Loucy (cell line): ENCODE measurements around the gene THY1.

ENCODE experiments used
- H2AFZ ChIP-seq: fragments of 200-600 bp; sonication (generic); 2 replicates; pipeline ENCODE4 v1.6.0; 2016; ENCODE audit warnings: antibody characterized with exemption, mild to moderate bottlenecking, low read length, moderate library complexity
- H3F3A ChIP-seq: fragments of 200-600 bp; 2 replicates; pipeline ENCODE4 v1.6.0; 2016; ENCODE audit warnings: antibody characterized with exemption, low read depth, mild to moderate bottlenecking
- H3K27me3 ChIP-seq: fragments of 200-600 bp; sonication (generic); 2 replicates; pipeline ENCODE4 v1.6.1; 2014; ENCODE audit warnings: low read length, mild to moderate bottlenecking; ENCODE audit not compliant: insufficient read depth, poor library complexity, severe bottlenecking
- H3K36me3 ChIP-seq: fragments of 200-600 bp; sonication (generic); 2 replicates; pipeline ENCODE4 v1.6.1; 2016; ENCODE audit warnings: low read length; ENCODE audit not compliant: insufficient read depth
- H3K4me1 ChIP-seq: fragments of 200-600 bp; sonication (generic); 2 replicates; pipeline ENCODE4 v1.5.1; 2014; ENCODE audit warnings: low read length, mild to moderate bottlenecking; ENCODE audit not compliant: insufficient read depth, poor library complexity, severe bottlenecking
- H3K4me2 ChIP-seq: fragments of 200-600 bp; sonication (generic); 2 replicates; pipeline ENCODE4 v1.6.0; 2014; ENCODE audit warnings: antibody characterized with exemption, low read length, low read depth, mild to moderate bottlenecking; ENCODE audit not compliant: poor library complexity, severe bottlenecking
- H3K4me3 ChIP-seq: fragments of 200-600 bp; sonication (generic); 2 replicates; pipeline ENCODE4 v1.5.1; 2014; ENCODE audit warnings: low read length, mild to moderate bottlenecking, mixed read lengths; ENCODE audit not compliant: poor library complexity, severe bottlenecking
- H3K79me2 ChIP-seq: fragments of 200-600 bp; sonication (generic); 2 replicates; pipeline ENCODE4 v1.6.1; 2014; ENCODE audit warnings: low read length; ENCODE audit not compliant: insufficient read depth
- H3K9ac ChIP-seq: fragments of 200-600 bp; sonication (generic); 2 replicates; pipeline ENCODE4 v1.6.0; 2014; ENCODE audit warnings: mild to moderate bottlenecking, low read depth, low read length, moderate library complexity; ENCODE audit not compliant: poor library complexity, severe bottlenecking
- H3K9me2 ChIP-seq: fragments of 200-600 bp; sonication (generic); replicated peaks from 2 replicates; pipeline ENCODE4 v1.6.1; 2016; ENCODE audit warnings: low read depth, low read length, mixed read lengths
- H3K9me3 ChIP-seq: fragments of 200-600 bp; sonication (generic); 2 replicates; pipeline ENCODE4 v1.6.1; 2014; ENCODE audit warnings: mild to moderate bottlenecking, antibody characterized with exemption, low read length, low read depth; ENCODE audit not compliant: insufficient read depth
- H4K20me1 ChIP-seq: fragments of 200-600 bp; sonication (generic); 2 replicates; pipeline ENCODE4 v1.6.0; 2014; ENCODE audit warnings: antibody characterized with exemption, low read length, mild to moderate bottlenecking; ENCODE audit not compliant: insufficient read depth, poor library complexity, severe bottlenecking
- EZH2phosphoT487 ChIP-seq: fragments of 200-600 bp; IDR thresholded peaks from 2 replicates; pipeline ENCODE4 v1.6.1; 2018; ENCODE audit warnings: antibody characterized with exemption, mild to moderate bottlenecking, moderate library complexity, borderline replicate concordance
- TF ChIP-seq, protein P1 (sequence below): fragments of 200-600 bp; sonication (generic); conservative IDR thresholded peaks from 2 replicates; pipeline ENCODE4 v1.5.1; 2014; ENCODE audit warnings: mild to moderate bottlenecking, antibody characterized with exemption, low read length

Gene THY1

DNA sequence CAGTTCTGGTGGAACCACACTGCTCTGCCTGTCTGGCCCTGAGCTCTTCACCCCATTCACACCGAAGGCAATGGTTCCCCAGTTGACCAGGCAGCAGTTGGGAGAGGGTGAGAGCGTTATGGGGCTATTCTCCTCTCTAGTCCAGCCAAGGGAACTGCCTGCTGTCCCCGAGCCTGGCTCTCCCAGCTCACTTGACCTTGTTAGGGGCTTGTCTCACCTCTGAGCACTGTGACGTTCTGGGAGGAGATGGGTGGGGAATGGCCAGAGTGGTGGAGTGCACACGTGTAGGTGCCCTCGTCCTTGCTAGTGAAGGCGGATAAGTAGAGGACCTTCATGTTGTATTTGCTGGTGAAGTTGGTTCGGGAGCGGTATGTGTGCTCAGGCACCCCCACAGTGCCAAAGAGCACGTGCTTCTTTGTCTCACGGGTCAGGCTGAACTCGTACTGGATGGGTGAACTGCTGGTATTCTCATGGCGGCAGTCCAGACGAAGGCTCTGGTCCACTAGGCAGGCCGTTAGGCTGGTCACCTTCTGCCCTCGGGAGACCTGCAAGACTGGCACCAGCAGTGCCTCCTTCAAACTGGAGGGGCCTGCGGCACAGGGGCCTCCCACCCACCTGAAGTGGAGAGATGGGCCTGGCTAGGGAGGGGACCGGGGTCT lies 3.0 kb downstream of the THY1 start:
- Histone ChIP-seq H3K9me2 (no peaks in the 10 kb centered on the region), H2AFZ (no peak overlapping the region), H3F3A (no peaks in the 10 kb centered on the region), H3K4me3 (no peak overlapping the region), H3K9me3 (no peaks in the 10 kb centered on the region), H4K20me1 (no peaks in the 10 kb centered on the region), H3K79me2 (no peaks in the 10 kb centered on the region), H3K27me3 (no peaks in the 10 kb centered on the region), H3K4me1 (no peaks in the 10 kb centered on the region), H3K9ac (no peak overlapping the region), H3K36me3 (no peaks in the 10 kb centered on the region), H3K4me2 (no peak overlapping the region)
- TF ChIP-seq, protein P1, sequence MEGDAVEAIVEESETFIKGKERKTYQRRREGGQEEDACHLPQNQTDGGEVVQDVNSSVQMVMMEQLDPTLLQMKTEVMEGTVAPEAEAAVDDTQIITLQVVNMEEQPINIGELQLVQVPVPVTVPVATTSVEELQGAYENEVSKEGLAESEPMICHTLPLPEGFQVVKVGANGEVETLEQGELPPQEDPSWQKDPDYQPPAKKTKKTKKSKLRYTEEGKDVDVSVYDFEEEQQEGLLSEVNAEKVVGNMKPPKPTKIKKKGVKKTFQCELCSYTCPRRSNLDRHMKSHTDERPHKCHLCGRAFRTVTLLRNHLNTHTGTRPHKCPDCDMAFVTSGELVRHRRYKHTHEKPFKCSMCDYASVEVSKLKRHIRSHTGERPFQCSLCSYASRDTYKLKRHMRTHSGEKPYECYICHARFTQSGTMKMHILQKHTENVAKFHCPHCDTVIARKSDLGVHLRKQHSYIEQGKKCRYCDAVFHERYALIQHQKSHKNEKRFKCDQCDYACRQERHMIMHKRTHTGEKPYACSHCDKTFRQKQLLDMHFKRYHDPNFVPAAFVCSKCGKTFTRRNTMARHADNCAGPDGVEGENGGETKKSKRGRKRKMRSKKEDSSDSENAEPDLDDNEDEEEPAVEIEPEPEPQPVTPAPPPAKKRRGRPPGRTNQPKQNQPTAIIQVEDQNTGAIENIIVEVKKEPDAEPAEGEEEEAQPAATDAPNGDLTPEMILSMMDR: no peak
- TF ChIP-seq EZH2phosphoT487: no peak

GRCh38 chr11:119419246-119419645 lies 3.7 kb downstream of the THY1 start:
- Histone ChIP-seq H2AFZ (no peak overlapping the region), H3K9ac (no peak overlapping the region), H3K36me3 (no peaks in the 10 kb centered on the region), H3K27me3 (no peaks in the 10 kb centered on the region), H3K4me1 (no peaks in the 10 kb centered on the region), H3K4me2 (no peak overlapping the region), H3F3A (no peaks in the 10 kb centered on the region), H3K4me3 (no peak overlapping the region), H3K9me3 (no peaks in the 10 kb centered on the region), H3K9me2 (no peaks in the 10 kb centered on the region), H3K79me2 (no peaks in the 10 kb centered on the region), H4K20me1 (no peaks in the 10 kb centered on the region)
- no peak for TF ChIP-seq EZH2phosphoT487
- TF ChIP-seq, protein P1: no peak

GRCh38 chr11:119418759-119419158 lies 4.2 kb downstream of the THY1 start:
- no peaks in the 10 kb centered on the region for H4K20me1 ChIP-seq
- H3K9me2 ChIP-seq: no peaks in the 10 kb centered on the region
- H3K36me3 ChIP-seq: no peaks in the 10 kb centered on the region
- no peak overlapping the region for H3K4me3 ChIP-seq
- H3K4me1 ChIP-seq: no peaks in the 10 kb centered on the region
- no peaks in the 10 kb centered on the region for H3F3A ChIP-seq
- H3K9me3 ChIP-seq: no peaks in the 10 kb centered on the region
- TF ChIP-seq EZH2phosphoT487: no peak
- TF ChIP-seq, protein P1: no peak
- H3K9ac ChIP-seq: no peak overlapping the region
- H3K27me3 ChIP-seq: no peaks in the 10 kb centered on the region
- H3K4me2 ChIP-seq: no peak overlapping the region
- no peaks in the 10 kb centered on the region for H3K79me2 ChIP-seq
- no peak overlapping the region for H2AFZ ChIP-seq
